Measurements from ENCODE around the gene PARD3. TPM values are rescaled to one million over a fixed set of nuclear protein-coding genes. Genes with fewer than 3 reads are reported as not detected.

Gene PARD3
- total and polyA plus RNA-seq, 12 donors, result 17.0 to 93.8 (median 47.3) TPM

GRCh38 chr10:34320265-34320664 is 494.8 kb downstream of the PARD3 start:
- TF ChIP-seq POLR2A (IDR thresholded peaks at IDR 0.05) (no peak), CTCF (IDR thresholded peaks at IDR 0.05) (no peak)
- Histone ChIP-seq H3K27me3 (no peaks in the 10 kb centered on the region), H3K36me3 (replicated peaks in 1 of 2) (no peaks in the 10 kb centered on the region), H3K27ac (no peak overlapping the region), H3K9me3 (replicated peaks in 1 of 3) (no peaks in the 10 kb centered on the region), H3K4me3 (no peak overlapping the region), H3K4me1 (replicated peaks in 1 of 2) (peaks cover 17 to 29% of the 10 kb centered on the region in 2 donors)
- intact Hi-C loops (cut with DNase I), result no loop called here
- WGBS, 4 donors, result 56 to 67% (median 60%) methylated on average over 4 of the region's 4 CpGs
- no peak for DNase-seq

DNA sequence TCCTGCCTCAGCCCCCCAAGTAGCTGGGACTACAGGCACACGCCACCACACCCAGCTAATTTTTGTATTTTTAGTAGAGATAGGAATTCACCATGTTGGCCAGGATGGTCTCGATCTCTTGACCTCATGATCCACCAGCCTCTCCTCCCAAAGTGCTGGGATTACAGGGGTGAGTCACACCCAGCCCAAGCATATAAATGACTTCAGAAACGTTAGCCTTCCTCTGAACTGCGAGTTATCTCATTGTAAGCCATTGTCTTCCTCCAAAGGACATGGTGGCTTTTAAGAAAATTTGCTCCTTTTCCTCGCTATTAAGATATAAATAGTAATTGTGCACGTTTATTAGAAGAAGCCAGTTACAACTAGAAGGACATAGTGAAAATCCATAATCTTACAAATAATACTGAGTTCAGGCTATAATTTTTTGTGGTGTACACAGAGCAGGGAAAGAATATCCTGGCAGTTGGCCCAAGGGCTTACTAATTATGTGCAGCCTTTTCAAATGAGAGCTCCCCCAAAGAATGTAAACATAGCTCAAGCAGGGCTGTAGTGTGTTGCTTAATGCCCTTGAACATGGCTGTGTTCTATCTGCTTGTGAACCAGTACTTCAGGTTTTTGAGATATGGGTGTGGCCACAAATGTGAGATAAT is 495.8 kb downstream of the PARD3 start:
- no peak overlapping the region for H3K27ac ChIP-seq
- WGBS, 4 donors, result 56 to 69% (median 64%) methylated on average over 6 of the region's 6 CpGs

DNA sequence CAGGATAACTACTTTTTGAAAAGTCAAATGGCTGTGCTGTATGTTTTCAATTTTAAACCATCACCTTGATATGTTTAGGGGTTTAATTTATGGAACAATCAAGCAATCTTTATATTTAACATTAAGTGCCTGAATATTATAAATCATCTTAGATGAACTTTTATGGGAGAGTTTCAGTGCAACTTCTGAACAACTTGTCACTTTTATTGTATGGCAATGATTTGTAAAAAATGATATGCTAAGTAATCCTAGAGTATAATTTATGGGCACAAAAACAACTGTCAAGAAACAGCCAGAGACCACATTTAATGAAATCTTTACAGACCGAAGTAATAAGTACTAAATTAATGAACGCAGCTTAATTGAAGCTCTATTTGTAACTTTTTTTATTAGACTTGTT is 498.9 kb downstream of the PARD3 start:
- Histone ChIP-seq H3K36me3 (replicated peaks in 1 of 2) (no peaks in the 10 kb centered on the region), H3K9me3 (replicated peaks in 1 of 3) (no peaks in the 10 kb centered on the region), H3K4me1 (replicated peaks in 1 of 2) (peaks cover 9 to 23% of the 10 kb centered on the region in 2 donors), H3K27me3 (no peaks in the 10 kb centered on the region), H3K27ac (no peak overlapping the region), H3K4me3 (no peak overlapping the region)
- no peak for DNase-seq
- 91 to 96% (median 92%) methylated on average over 2 of the region's 2 CpGs for WGBS, 4 donors
- intact Hi-C loops (cut with DNase I), result no loop called here
- TF ChIP-seq CTCF (IDR thresholded peaks at IDR 0.05), result no peak

More for the DNA sequence above, 495.8 kb downstream of the PARD3 start:
- DNase-seq, result peak in 4 of 7 donors; percentile 41 to 48 (median 44)
- Histone ChIP-seq H3K9me3 (replicated peaks in 1 of 3) (no peaks in the 10 kb centered on the region), H3K4me3 (no peak overlapping the region), H3K4me1 (replicated peaks in 1 of 2) (peaks cover 17 to 29% of the 10 kb centered on the region in 2 donors), H3K27me3 (no peaks in the 10 kb centered on the region), H3K36me3 (replicated peaks in 1 of 2) (no peaks in the 10 kb centered on the region)
- TF ChIP-seq CTCF (IDR thresholded peaks at IDR 0.05) (no peak), POLR2A (IDR thresholded peaks at IDR 0.05) (no peak)
- intact Hi-C loops (cut with DNase I), result no loop called here

- TF ChIP-seq CTCF (IDR thresholded peaks at IDR 0.05) (no peak), POLR2A (IDR thresholded peaks at IDR 0.05) (no peak)
- Histone ChIP-seq H3K4me1 (replicated peaks in 1 of 2) (peaks cover 1 to 12% of the 10 kb centered on the region in 2 donors), H3K36me3 (replicated peaks in 1 of 2) (no peaks in the 10 kb centered on the region), H3K4me3 (no peak overlapping the region), H3K27me3 (no peaks in the 10 kb centered on the region), H3K27ac (no peak overlapping the region), H3K9me3 (replicated peaks in 1 of 3) (no peaks in the 10 kb centered on the region)
- no peak for DNase-seq
- intact Hi-C loops (cut with DNase I), result no loop called here
- WGBS, 4 donors, result 91 to 96% (median 95%) methylated on average over 5 of the region's 5 CpGs
Observed at GRCh38 chr10:34314457-34314856, 500.6 kb downstream of the PARD3 start.
